Measurements from ENCODE around the gene APLP2. TPM values are rescaled to one million over a fixed set of nuclear protein-coding genes. Genes with fewer than 3 reads are reported as not detected.

Gene APLP2
- total and polyA plus RNA-seq, 8 donors = 41.1 to 563 (median 147) TPM

DNA sequence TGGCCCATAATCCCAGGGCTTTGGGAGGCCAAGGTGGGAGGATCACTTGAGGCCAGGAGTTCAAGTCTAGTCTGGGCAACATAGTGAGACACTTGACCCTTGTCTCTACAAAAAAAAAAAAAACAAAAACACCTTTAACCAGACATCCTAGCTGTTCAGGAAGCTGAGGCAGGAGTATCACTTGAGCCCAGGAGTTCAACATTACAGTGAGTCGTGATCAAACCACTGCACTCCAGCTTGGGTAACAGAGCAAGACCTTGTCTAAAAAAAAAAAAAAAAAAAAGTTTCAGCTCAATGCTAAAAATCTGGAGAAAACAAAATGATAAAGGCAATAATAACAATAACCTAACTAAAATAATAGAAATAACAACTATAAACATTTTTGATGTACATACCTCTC, 22.6 kb upstream of the APLP2 start:
- 55 to 93% (median 71%) methylated on average over 1 of the region's 1 CpG for WGBS, 5 donors
- H3K4me3 ChIP-seq = no peak overlapping the region
- intact Hi-C loops (cut with DNase I; ENCODE audit: low total_unique reads) = no loop called here
- peaks cover 0 to 23% (median 7%) of the 10 kb centered on the region in 4 donors for H3K4me1 ChIP-seq
- no peak for TF ChIP-seq POLR2A (IDR thresholded peaks at IDR 0.05)
- no peak for TF ChIP-seq EP300 (IDR thresholded peaks at IDR 0.05)
- TF ChIP-seq, protein P1, sequence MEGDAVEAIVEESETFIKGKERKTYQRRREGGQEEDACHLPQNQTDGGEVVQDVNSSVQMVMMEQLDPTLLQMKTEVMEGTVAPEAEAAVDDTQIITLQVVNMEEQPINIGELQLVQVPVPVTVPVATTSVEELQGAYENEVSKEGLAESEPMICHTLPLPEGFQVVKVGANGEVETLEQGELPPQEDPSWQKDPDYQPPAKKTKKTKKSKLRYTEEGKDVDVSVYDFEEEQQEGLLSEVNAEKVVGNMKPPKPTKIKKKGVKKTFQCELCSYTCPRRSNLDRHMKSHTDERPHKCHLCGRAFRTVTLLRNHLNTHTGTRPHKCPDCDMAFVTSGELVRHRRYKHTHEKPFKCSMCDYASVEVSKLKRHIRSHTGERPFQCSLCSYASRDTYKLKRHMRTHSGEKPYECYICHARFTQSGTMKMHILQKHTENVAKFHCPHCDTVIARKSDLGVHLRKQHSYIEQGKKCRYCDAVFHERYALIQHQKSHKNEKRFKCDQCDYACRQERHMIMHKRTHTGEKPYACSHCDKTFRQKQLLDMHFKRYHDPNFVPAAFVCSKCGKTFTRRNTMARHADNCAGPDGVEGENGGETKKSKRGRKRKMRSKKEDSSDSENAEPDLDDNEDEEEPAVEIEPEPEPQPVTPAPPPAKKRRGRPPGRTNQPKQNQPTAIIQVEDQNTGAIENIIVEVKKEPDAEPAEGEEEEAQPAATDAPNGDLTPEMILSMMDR (IDR thresholded peaks at IDR 0.05) = no peak
- TF ChIP-seq POLR2AphosphoS5 (IDR thresholded peaks at IDR 0.05) = no peak
- no peaks in the 10 kb centered on the region for H3K27me3 ChIP-seq
- H3K27ac ChIP-seq = no peak overlapping the region
- no peaks in the 10 kb centered on the region for H3K36me3 ChIP-seq
- no peak for DNase-seq
- H3K9me3 ChIP-seq = no peaks in the 10 kb centered on the region

DNA sequence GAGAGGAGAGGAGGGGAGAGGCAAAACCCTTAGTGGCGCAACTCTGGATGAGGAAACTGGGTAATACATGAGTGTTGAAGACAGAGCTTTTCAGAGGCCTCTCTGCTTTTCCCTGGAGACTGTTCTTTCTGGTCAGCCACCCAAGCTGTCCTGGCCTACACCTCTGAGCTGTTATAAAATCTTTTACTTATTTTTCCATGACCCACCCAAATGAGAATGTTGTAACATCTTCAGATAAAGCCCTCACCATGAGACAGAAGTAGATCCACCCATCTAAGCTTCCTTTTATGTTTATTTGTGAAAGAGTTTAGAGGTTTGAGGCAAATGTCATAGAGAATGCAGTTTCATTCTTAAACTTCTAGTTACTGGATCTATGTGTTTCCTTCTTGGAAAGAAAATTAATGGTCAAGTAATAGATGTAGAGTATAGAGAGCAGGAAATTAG, 20.3 kb upstream of the APLP2 start:
- Histone ChIP-seq H3K4me3 (no peak overlapping the region), H3K36me3 (no peaks in the 10 kb centered on the region), H3K9me3 (peaks cover 0 to 6% (median 3%) of the 10 kb centered on the region in 4 donors), H3K27me3 (no peaks in the 10 kb centered on the region), H3K27ac (no peak overlapping the region), H3K4me1 (peaks cover 0 to 23% (median 7%) of the 10 kb centered on the region in 4 donors)
- intact Hi-C loops (cut with DNase I; ENCODE audit: low total_unique reads) = no loop called here
- TF ChIP-seq EP300 (IDR thresholded peaks at IDR 0.05) (no peak), POLR2AphosphoS5 (IDR thresholded peaks at IDR 0.05) (no peak), POLR2A (IDR thresholded peaks at IDR 0.05) (no peak)
- TF ChIP-seq, protein P1 (IDR thresholded peaks at IDR 0.05) = no peak
- no peak for DNase-seq
- 73 to 93% (median 87%) methylated on average over 1 of the region's 1 CpG for WGBS, 5 donors

DNA sequence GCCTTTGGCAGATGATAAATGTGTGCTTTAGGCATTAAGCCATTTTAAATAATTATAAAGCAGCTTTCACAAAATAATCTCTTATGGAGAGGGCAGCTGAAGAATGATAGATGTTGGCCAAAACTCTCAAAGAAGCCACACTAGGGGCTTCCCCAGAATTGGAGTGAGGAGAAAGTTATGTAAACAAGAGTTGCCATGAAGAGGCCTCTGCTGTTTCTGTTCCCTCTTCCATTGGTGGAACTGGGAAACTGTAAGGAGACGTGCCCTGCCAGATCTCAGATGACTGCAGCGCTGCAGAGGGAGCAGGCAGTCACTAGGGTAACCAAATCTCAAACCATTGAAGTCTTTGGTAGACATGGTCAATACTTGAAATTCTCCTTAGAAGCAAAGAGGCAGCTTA, 19.4 kb upstream of the APLP2 start:
- Histone ChIP-seq H3K4me1 (peaks cover 0 to 23% (median 7%) of the 10 kb centered on the region in 4 donors), H3K36me3 (no peaks in the 10 kb centered on the region), H3K27me3 (no peaks in the 10 kb centered on the region), H3K27ac (peak overlapping the region in 2 of 5 donors; percentile 41 to 54), H3K9me3 (peaks cover 0 to 6% (median 3%) of the 10 kb centered on the region in 4 donors), H3K4me3 (no peak overlapping the region)
- WGBS, 5 donors = 43 to 65% (median 51%) methylated on average over 2 of the region's 2 CpGs
- TF ChIP-seq POLR2AphosphoS5 (IDR thresholded peaks at IDR 0.05) (no peak), EP300 (IDR thresholded peaks at IDR 0.05) (no peak), POLR2A (IDR thresholded peaks at IDR 0.05) (no peak)
- TF ChIP-seq, protein P1 (IDR thresholded peaks at IDR 0.05) = no peak
- no peak for DNase-seq
- intact Hi-C loops (cut with DNase I; ENCODE audit: low total_unique reads) = no loop called here

DNA sequence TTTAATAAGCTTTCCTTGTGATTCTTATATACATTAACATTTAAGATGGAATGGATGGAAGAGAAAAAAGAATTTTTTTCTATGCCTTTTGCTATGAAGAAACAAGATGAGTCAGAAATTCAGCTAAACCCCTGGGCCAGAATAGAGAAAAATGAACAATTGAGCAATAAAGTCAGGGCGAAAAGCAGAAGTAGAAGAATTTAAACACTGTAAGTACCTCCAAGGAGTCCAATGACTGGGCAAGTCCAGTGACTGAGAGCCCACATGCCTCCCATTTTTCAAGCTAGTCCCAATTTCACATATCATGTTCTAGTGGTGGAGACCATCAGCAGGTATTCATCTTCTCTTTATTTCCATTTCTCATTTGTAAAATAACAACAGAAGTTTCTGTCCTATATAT, 18.6 kb upstream of the APLP2 start:
- H3K27me3 ChIP-seq = no peaks in the 10 kb centered on the region
- intact Hi-C loops (cut with DNase I; ENCODE audit: low total_unique reads) = no loop called here

More for the DNA sequence above, 18.6 kb upstream of the APLP2 start:
- Histone ChIP-seq H3K4me1 (peaks cover 0 to 23% (median 7%) of the 10 kb centered on the region in 4 donors), H3K36me3 (no peaks in the 10 kb centered on the region), H3K27ac (peak overlapping the region in 2 of 5 donors; percentile 41 to 54), H3K4me3 (no peak overlapping the region), H3K9me3 (peaks cover 0 to 6% (median 3%) of the 10 kb centered on the region in 4 donors)
- DNase-seq = no peak
- no peak for TF ChIP-seq EP300 (IDR thresholded peaks at IDR 0.05)
- TF ChIP-seq, protein P1 (IDR thresholded peaks at IDR 0.05) = no peak
- no peak for TF ChIP-seq POLR2AphosphoS5 (IDR thresholded peaks at IDR 0.05)
- no peak for TF ChIP-seq POLR2A (IDR thresholded peaks at IDR 0.05)
- 77 to 85% (median 84%) methylated on average over 1 of the region's 1 CpG for WGBS, 5 donors
